ENCODE measurements around the gene RDH5.

RDH5 gene

GRCh38 chr12:55739025-55739378 is 18.8 kb downstream of the RDH5 start:
- peak overlapping the region; percentile 91 for H3K4me3 ChIP-seq (ENCODE audit: low read depth, low read length)
- no peak for DNase-seq (ENCODE audit: low read depth)
- no peak for TF ChIP-seq CTCF (IDR thresholded peaks at IDR 0.05; ENCODE audit: insufficient read depth, low read depth, low read length, missing control alignments)

DNA sequence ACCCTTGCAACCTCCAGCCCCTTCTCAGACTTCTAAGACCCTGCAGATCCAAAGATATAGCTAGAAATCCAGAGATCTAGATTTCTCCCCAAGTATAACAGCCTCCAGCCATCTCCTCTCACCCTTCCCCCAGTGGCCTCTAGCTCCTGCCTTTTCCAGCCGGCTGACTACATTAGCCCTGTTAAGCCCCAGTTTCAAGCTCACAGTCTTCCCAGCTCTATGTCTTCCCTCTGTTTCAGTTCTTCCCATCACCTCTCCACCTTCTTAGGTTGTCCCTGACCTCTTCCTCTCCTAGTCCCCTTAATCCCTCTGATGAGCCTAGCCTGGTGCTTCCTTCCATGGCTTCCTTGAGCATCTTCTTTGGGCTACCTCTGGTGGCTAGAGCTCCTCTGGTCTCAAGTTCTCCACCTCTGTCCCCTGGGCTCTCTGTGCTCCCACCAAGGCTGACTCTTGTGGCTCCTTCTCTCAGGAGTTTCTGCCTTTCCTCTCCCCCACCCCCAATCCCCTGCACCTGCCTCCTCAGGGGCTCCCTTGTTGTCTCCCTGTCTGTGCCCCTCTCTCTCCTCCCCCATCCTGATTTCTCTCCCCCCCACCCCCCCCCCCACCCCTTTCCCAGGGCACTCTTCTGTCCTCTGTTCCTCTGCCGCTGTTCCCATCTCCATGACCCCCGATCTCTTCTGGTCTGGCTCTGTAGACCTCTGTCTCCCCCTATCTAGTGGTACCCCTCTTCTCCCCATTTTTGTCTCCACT is 21.9 kb downstream of the RDH5 start:
- H3K4me3 ChIP-seq (ENCODE audit: low read depth, low read length): peak overlapping the region; percentile 44; the same call in 1 of the 2 replicates
- no peak for DNase-seq (ENCODE audit: low read depth)
- TF ChIP-seq CTCF (IDR thresholded peaks at IDR 0.05; ENCODE audit: insufficient read depth, low read depth, low read length, missing control alignments): no peak

- peak; percentile 69 for DNase-seq (ENCODE audit: low read depth)
- no peak for TF ChIP-seq CTCF (IDR thresholded peaks at IDR 0.05; ENCODE audit: insufficient read depth, low read depth, low read length, missing control alignments)
- H3K4me3 ChIP-seq (ENCODE audit: low read depth, low read length): peak within 1 kb of the TSS; percentile 75
Observed at GRCh38 chr12:55742719-55743405, 22.7 kb downstream of the RDH5 start, which contains the start of gene GDF11. GDF11 (plus strand) TSS chr12:55743122; CDS start chr12:55743317, 195 bp downstream.

DNA sequence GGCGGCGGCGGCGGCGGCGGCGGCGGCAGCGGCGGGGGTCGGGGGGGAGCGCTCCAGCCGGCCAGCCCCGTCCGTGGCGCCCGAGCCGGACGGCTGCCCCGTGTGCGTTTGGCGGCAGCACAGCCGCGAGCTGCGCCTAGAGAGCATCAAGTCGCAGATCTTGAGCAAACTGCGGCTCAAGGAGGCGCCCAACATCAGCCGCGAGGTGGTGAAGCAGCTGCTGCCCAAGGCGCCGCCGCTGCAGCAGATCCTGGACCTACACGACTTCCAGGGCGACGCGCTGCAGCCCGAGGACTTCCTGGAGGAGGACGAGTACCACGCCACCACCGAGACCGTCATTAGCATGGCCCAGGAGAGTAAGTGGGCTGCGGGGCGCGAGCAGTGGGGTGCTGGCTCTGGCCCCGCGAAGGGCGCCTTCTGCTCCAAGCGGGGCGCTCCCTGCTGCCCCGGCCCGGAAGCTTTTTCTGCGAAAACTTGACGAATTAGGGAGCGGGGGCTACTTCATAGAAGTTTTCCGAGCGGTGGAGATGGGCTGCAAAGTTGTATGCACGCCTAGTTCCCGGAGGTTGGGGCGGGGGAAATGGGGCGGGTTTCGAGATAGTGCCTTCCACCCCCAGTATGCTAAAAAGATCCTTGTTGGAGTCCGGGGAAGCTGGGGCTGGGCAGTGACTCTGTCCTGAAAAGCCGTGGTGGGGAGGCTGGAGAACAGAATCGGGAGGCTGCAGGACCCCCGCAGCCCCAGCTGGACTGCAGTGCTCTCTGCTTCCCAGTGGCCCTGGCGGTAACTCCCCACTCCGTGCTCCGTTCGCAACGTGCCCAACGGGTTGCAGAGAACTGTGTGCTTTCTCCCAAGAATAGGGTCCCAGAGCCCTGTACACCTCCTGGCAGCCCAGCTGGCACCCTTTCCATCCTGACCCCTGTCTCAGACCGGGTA is 23.5 kb downstream of the RDH5 start:
- DNase-seq (ENCODE audit: low read depth): peak; percentile 84
- peak overlapping the region; percentile 75 for H3K4me3 ChIP-seq (ENCODE audit: low read depth, low read length)
- no peak for TF ChIP-seq CTCF (IDR thresholded peaks at IDR 0.05; ENCODE audit: insufficient read depth, low read depth, low read length, missing control alignments)

GRCh38 chr12:55744340-55745030 is 24.3 kb downstream of the RDH5 start:
- H3K4me3 ChIP-seq (ENCODE audit: low read depth, low read length): peak overlapping the region; percentile 75
- no peak for DNase-seq (ENCODE audit: low read depth)
- no peak for TF ChIP-seq CTCF (IDR thresholded peaks at IDR 0.05; ENCODE audit: insufficient read depth, low read depth, low read length, missing control alignments)

Data from GM12865 (cell line).